DOHH2 (cell line): ENCODE measurements around the gene RNASE1.

Experiments
- EZH2phosphoT487 ChIP-seq: fragments of 200-600 bp; sonication (generic); IDR thresholded peaks from 2 replicates; pipeline ENCODE4 v1.6.1; 2017; ENCODE audit warnings: borderline replicate concordance, mild to moderate bottlenecking, antibody characterized with exemption, low read length, moderate library complexity, mixed read lengths
- TF ChIP-seq, protein P1 (sequence below): fragments of 200-600 bp; sonication (generic); IDR thresholded peaks from one replicate; pipeline ENCODE4 v1.5.1; 2014; ENCODE audit warnings: antibody characterized with exemption, mild to moderate bottlenecking, low read depth, low read length; ENCODE audit not compliant: poor library complexity, severe bottlenecking

DNA sequence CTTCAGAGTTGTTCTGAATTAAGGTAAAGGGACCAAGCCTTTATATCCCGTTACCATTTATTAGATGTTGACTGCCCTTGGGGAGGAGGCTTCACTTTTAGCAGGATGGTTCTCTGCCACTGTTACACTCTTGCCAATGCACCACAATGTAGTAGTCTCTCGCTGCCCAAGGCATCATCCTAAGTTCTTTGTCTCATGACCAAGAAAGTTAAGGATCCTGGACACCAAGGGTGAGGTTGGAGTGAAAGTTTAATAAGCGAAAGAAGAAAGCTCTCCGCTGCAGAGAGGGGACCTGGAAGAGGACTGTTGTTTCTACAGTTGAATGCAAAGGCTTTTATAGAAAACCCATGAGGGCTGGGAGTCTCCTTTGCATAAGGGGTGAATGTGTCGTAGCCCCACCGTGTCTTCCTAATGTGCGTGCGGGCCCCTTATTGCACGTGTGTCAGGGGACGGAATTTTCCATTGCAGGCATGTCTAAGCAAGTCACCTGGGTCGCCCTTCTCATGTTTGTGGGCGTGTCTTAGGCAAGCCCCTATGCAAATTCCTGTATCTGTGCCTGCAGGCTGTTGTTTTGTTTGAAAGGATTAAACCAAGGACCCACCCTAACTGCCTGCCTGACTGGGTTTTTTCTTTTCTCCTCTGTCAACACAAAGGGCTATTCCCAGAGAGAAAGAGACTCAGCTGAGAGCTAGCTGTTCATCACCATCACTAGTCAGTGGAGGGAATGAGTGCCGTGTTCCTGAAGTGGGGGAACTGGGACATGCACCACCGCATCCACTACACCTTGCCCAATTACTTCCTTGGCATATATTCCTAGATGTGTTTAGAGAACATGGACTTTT lies 17.6 kb upstream of the RNASE1 start:
- TF ChIP-seq, protein P1, sequence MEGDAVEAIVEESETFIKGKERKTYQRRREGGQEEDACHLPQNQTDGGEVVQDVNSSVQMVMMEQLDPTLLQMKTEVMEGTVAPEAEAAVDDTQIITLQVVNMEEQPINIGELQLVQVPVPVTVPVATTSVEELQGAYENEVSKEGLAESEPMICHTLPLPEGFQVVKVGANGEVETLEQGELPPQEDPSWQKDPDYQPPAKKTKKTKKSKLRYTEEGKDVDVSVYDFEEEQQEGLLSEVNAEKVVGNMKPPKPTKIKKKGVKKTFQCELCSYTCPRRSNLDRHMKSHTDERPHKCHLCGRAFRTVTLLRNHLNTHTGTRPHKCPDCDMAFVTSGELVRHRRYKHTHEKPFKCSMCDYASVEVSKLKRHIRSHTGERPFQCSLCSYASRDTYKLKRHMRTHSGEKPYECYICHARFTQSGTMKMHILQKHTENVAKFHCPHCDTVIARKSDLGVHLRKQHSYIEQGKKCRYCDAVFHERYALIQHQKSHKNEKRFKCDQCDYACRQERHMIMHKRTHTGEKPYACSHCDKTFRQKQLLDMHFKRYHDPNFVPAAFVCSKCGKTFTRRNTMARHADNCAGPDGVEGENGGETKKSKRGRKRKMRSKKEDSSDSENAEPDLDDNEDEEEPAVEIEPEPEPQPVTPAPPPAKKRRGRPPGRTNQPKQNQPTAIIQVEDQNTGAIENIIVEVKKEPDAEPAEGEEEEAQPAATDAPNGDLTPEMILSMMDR: no peak
- no peak for TF ChIP-seq EZH2phosphoT487
